Kidney epithelial cell (primary cell): Measurements from ENCODE around the gene ADM2. TPM values are rescaled to one million over a fixed set of nuclear protein-coding genes. Genes with fewer than 3 reads are reported as not detected.

Source experiments
- DNase-seq: peaks from one replicate; pipeline ENCODE4 v3.0.0-alpha.2; 2010; ENCODE audit warnings: low read depth
- H3K27me3 ChIP-seq: 2 replicates; pipeline ENCODE4 v1.6.0; 2011; ENCODE audit warnings: low read length; ENCODE audit not compliant: control insufficient read depth, insufficient read depth
- H3K36me3 ChIP-seq: 2 replicates; pipeline ENCODE4 v1.5.1; 2011; ENCODE audit warnings: low read length; ENCODE audit not compliant: control insufficient read depth, insufficient read depth
- H3K4me3 ChIP-seq: 2 replicates; pipeline ENCODE4 v1.5.1; 2011; ENCODE audit warnings: low read depth, mild to moderate bottlenecking, control low read depth, low read length
- CTCF ChIP-seq: IDR thresholded peaks from 2 replicates; pipeline ENCODE4 v1.5.1; 2011; ENCODE audit warnings: mild to moderate bottlenecking, moderate library complexity, low read length, control low read depth, inconsistent platforms; ENCODE audit not compliant: insufficient read depth, poor library complexity, severe bottlenecking
- total RNA-seq: library from RNA; depleted of rRNA; stranded (reverse); fragments of >200 nt; gene quantifications from 2 replicates; pipeline ENCODE4 v1.2.3, GENCODE V29; 2015

ADM2 gene
- total RNA-seq, 1 donor from 2014 or later = 27.3 TPM

GRCh38 chr22:50479721-50480120 lies 1.6 kb upstream of the ADM2 start:
- no peak overlapping the region for H3K4me3 ChIP-seq
- peaks cover 20% of the 10 kb centered on the region for H3K27me3 ChIP-seq
- no peak for TF ChIP-seq CTCF
- no peak for DNase-seq
- no peaks in the 10 kb centered on the region for H3K36me3 ChIP-seq

- H3K4me3 ChIP-seq = peak overlapping the region; percentile 39
- DNase-seq = no peak
- no peak for TF ChIP-seq CTCF
- no peaks in the 10 kb centered on the region for H3K36me3 ChIP-seq
- peaks cover 20% of the 10 kb centered on the region for H3K27me3 ChIP-seq
Measured at GRCh38 chr22:50481045-50481439, 301 bp upstream of the ADM2 start.

- Histone ChIP-seq H3K27me3 (peaks cover 20% of the 10 kb centered on the region), H3K4me3 (peak overlapping the region; percentile 39), H3K36me3 (no peaks in the 10 kb centered on the region)
- DNase-seq = no peak
- TF ChIP-seq CTCF = no peak
Measured at GRCh38 chr22:50482107-50483074, 1.0 kb downstream of the ADM2 start.

DNA sequence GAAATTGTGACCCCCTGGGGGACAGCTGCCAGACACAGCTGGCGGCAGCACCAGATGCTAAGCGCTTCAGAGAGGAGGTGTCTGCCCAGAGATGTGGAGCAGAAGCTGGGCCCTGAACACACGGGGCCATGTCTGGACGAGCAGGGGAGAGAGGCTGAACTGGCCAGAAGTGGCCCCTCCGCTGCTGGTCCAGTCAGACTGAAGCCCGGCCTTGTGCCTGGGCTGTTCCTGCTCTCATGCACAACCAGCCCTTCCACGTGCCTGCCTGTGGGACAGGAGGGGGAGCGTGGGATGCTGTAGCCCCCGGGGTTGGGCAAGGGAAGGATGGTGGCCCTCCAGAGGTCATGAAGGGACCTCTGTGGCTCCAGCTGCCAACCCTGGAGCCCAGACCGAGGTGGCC lies 1.8 kb downstream of the ADM2 start:
- H3K4me3 ChIP-seq = no peak overlapping the region

GRCh38 chr22:50483556-50483955 lies 2.2 kb downstream of the ADM2 start:
- DNase-seq = no peak
- no peak for TF ChIP-seq CTCF
- Histone ChIP-seq H3K27me3 (peaks cover 20% of the 10 kb centered on the region), H3K4me3 (no peak overlapping the region), H3K36me3 (no peaks in the 10 kb centered on the region)

More for the DNA sequence above, 1.8 kb downstream of the ADM2 start:
- TF ChIP-seq CTCF = no peak
- Histone ChIP-seq H3K27me3 (peaks cover 20% of the 10 kb centered on the region), H3K36me3 (no peaks in the 10 kb centered on the region)
- no peak for DNase-seq
